GM12874 (cell line): Measurements from ENCODE around the gene NTSR1.

ENCODE experiments used
- CTCF ChIP-seq: IDR thresholded peaks from 2 replicates; pipeline ENCODE4 v1.5.1; 2011; ENCODE audit warnings: low read depth, mild to moderate bottlenecking, control low read depth, low read length, moderate library complexity; ENCODE audit not compliant: insufficient read depth

Gene NTSR1

GRCh38 chr20:62732031-62732760, 23.6 kb downstream of the NTSR1 start:
- TF ChIP-seq CTCF: no peak

- no peak for TF ChIP-seq CTCF
Measured at GRCh38 chr20:62732842-62733525, 24.3 kb downstream of the NTSR1 start.

- TF ChIP-seq CTCF: no peak
Measured at GRCh38 chr20:62733526-62733842, 24.8 kb downstream of the NTSR1 start.

GRCh38 chr20:62733891-62734290, 25.3 kb downstream of the NTSR1 start:
- no peak for TF ChIP-seq CTCF

GRCh38 chr20:62734326-62734725, 25.7 kb downstream of the NTSR1 start:
- TF ChIP-seq CTCF: no peak

GRCh38 chr20:62734881-62735280, 26.2 kb downstream of the NTSR1 start:
- TF ChIP-seq CTCF: no peak

- no peak for TF ChIP-seq CTCF
Measured at GRCh38 chr20:62735331-62735821, 26.7 kb downstream of the NTSR1 start.
